GM06990 (cell line): ENCODE results near the gene DCBLD1.

Source experiments
- DNase-seq: peaks from one replicate; pipeline ENCODE4 v3.0.0-alpha.2; 2011; ENCODE audit not compliant: insufficient read length; ENCODE audit errors: extremely low read depth
- H3K27me3 ChIP-seq: replicated peaks from 2 replicates; pipeline ENCODE4 v1.6.0; 2011; ENCODE audit warnings: low read length; ENCODE audit not compliant: control insufficient read depth, insufficient read depth
- H3K36me3 ChIP-seq: 2 replicates; pipeline ENCODE4 v1.5.1; 2011; ENCODE audit warnings: low read length; ENCODE audit not compliant: control insufficient read depth, insufficient read depth
- H3K4me3 ChIP-seq: replicated peaks from 2 replicates; pipeline ENCODE4 v1.5.1; 2011; ENCODE audit warnings: low read depth, mild to moderate bottlenecking, control low read depth, low read length
- CTCF ChIP-seq: IDR thresholded peaks from 2 replicates; pipeline ENCODE4 v1.5.1; 2011; ENCODE audit warnings: low read length, control low read depth, mild to moderate bottlenecking, inconsistent platforms; ENCODE audit not compliant: insufficient read depth, poor library complexity, severe bottlenecking

DCBLD1 gene

GRCh38 chr6:117477988-117478852 lies 4.3 kb upstream of the DCBLD1 start:
- Histone ChIP-seq H3K36me3 (no peaks in the 10 kb centered on the region), H3K4me3 (peak overlapping the region; percentile 32; the same call in 1 of the 2 replicates), H3K27me3 (no peaks in the 10 kb centered on the region)
- no peak for DNase-seq
- TF ChIP-seq CTCF: peak; percentile 45

GRCh38 chr6:117478853-117479231 lies 3.6 kb upstream of the DCBLD1 start:
- H3K36me3 ChIP-seq: no peaks in the 10 kb centered on the region
- TF ChIP-seq CTCF: no peak
- no peaks in the 10 kb centered on the region for H3K27me3 ChIP-seq
- no peak overlapping the region for H3K4me3 ChIP-seq
- no peak for DNase-seq

GRCh38 chr6:117480651-117481050 lies 1.8 kb upstream of the DCBLD1 start:
- no peak for DNase-seq
- no peak for TF ChIP-seq CTCF
- H3K36me3 ChIP-seq: no peaks in the 10 kb centered on the region
- no peak overlapping the region for H3K4me3 ChIP-seq
- H3K27me3 ChIP-seq: no peaks in the 10 kb centered on the region

GRCh38 chr6:117481278-117481925 lies 1.1 kb upstream of the DCBLD1 start:
- no peak for DNase-seq
- no peak for TF ChIP-seq CTCF
- no peak overlapping the region for H3K4me3 ChIP-seq
- H3K27me3 ChIP-seq: no peaks in the 10 kb centered on the region
- H3K36me3 ChIP-seq: no peaks in the 10 kb centered on the region

- Histone ChIP-seq H3K36me3 (peaks cover under 1% of the 10 kb centered on the region), H3K4me3 (peak overlapping the region; percentile 89), H3K27me3 (no peaks in the 10 kb centered on the region)
- no peak for TF ChIP-seq CTCF
- no peak for DNase-seq
Measured at GRCh38 chr6:117481926-117482239, 591 bp upstream of the DCBLD1 start.
